Esophagus mucosa (tissue), 1 donor: ENCODE data around the gene CENPX. TPM values are rescaled to one million over a fixed set of nuclear protein-coding genes. Genes with fewer than 3 reads are reported as not detected.

Experiments used
- ATAC-seq: fragments of 200-7000 bp; cut with Tn5 transposase; one replicate; pipeline ENCODE4 v1.9.1; 2020
- total RNA-seq: library from RNA; stranded (reverse); gene quantifications from one replicate; pipeline ENCODE4 v1.2.4, GENCODE V29; 2023
- donor health status: DM: yes; HTN: yes; CAD: no.

Gene CENPX
- 71.8 TPM for total RNA-seq

- ATAC-seq, result no peak
Observed at GRCh38 chr17:82022310-82022980, at the start of gene CENPX. Gene CENPX (minus strand): TSS chr17:82022878. CDS start chr17:82022861, 17 bp downstream.

DNA sequence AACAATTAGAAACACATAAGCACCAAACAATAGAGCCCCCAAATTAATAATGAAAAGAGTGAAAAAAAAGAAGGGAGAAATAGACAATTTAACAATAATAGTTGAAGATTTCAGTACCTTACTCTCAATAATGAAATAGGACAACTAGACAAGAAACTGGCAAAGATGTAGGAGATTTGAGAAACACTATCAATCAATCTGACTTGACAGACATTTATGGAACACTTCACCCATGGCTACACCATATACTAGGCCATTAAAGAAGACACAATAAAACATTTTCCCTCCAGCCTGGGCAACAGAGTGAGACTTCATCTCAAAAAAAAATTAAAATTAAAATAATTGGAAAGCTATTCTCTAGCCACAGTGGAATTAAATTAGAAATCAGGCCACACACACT is 47.9 kb upstream of the CENPX start:
- ATAC-seq, result no peak

GRCh38 chr17:82065638-82066303 is 43.1 kb upstream of the CENPX start, which contains the start of gene DUS1L:
Gene DUS1L (minus strand): TSS chr17:82065804. CDS start chr17:82065059, 745 bp downstream.
- peak; percentile 64 for ATAC-seq

GRCh38 chr17:82065193-82065637 is 42.5 kb upstream of the CENPX start:
- ATAC-seq, result peak; percentile 12

- ATAC-seq, result peak; percentile 69
Observed at GRCh38 chr17:82064433-82065192, 41.9 kb upstream of the CENPX start.

DNA sequence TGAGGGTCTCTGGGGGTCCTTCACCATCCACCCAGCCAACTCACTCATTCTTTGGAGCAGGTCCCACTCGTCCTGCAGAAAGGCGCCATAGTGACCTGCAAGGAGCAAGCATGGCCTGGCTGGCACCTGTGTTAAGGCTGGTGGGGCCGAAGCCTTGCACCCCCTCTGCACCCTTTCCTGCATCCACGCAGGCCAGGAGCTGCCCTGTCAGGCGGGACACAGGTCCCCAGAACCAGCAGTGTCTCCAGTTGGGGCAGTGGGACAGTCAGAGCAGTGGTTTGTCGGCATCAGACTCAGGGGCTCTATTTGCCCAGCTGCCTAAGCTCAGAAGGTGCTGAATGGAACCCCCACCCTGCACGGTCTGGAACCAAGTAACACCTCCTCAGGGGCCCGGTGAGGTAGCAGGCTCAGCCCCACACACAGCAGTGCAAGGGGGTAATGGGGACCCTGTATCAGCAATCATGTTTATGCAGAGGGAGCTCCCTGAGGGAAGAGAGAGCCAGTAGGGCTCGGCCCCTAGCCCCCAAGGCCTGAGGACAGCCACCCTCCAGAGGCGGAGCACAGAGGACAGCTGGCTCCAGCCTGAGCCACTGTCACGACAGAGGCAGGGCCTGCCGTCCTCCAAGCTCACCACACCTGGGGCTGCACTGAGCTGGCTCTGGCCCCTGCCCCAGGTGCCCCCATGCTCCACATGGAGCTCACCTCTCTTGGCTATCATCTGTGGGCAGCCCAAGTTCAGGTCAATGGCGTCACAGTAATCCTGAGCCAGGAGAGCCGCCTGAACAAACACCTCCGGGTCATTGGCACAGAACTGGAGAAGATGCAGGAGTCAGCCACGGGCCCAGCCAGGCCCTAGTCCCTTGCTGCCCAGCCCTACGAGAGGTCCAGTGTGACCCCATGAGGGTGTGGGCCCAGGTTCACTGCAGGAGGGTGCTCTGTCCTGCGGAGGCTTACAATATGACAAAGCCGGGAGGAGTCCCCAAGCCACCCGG is 41.0 kb upstream of the CENPX start:
- ATAC-seq, result peak; percentile 2

- ATAC-seq, result no peak
Observed at GRCh38 chr17:82062984-82063368, 40.3 kb upstream of the CENPX start.

DNA sequence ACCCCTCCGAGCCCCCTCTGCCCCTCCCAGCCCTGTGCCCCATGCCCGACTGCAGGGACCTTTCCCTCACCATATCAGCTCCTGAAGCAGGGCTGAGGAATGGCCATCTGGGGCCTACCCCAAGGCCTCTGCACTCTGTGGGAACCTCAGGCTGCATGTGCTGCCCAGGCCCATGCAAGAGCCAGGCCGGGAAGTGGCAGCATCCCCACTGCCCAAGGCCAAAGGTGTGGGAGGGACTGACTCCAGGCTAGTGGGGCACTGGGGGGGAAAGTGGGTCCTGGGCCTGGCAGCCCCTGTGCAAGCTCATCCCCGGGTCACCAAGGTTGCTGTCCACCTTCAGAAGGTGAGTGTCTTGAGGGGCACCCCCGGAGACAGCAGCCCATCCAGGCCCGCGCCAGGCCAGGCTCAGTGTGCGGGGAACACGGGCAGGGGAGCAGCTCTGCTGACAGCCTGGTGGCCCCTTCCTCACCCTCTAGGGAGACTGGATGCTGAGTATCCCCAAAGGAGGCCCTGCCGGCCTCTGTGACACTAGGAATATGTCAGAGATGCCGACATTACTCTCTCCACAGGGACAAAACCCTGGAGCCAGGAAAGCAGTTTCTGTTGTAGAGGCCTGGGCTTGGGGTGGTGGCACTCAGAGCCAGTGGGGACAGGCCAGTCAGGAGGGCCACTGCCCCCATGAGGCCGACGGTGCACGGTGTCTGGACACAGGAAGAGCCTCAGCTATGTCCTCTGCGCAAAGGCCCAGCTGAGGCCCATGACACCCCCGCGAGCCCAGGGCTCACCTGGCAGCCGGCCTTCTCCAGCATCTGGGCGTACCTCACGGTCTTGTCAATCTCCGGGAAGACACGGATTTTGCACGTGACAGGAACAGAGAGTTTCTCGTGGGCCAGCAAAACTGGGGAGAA is 39.7 kb upstream of the CENPX start:
- ATAC-seq, result no peak

- no peak for ATAC-seq
Observed at GRCh38 chr17:82061047-82061925, 38.6 kb upstream of the CENPX start.

DNA sequence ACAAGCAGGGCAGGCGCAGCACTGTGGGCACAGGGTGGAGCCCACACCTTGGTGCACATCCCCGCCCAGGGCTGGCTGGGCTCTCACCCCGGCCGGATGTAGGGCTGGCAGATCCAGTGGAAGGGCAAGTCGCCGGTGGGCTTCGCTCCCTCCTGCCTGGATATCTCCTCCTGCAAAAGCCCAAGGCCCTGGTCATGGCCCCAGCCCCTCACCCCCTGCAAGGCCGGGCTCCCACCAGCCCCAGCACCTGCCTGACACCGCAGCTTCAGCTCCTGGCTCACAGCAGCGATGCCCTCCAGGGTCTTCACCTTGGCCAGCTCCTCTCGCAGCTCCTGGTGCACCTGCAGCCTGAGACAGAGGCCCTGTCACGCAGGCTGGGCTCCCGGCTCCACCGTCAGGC is 37.9 kb upstream of the CENPX start:
- no peak for ATAC-seq

DNA sequence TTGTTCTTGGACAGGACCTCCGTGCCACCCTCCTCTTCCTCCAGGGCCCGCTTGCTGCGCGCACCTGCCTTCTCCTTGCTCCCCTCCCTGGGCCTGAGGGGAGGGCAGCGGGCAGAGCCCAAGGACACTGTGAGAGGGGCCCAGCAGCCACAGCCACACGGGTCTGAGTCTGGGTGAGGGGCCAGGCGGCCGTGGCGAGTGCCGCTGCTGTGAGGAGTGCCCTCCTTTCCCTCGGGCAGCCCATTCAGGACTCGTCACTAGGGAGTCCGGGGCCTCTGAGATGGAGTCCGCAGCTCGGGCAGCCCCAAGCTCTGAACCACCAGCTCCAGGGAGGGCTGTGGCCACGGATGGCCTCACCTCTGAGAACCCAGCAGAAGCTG is 37.3 kb upstream of the CENPX start:
- no peak for ATAC-seq

DNA sequence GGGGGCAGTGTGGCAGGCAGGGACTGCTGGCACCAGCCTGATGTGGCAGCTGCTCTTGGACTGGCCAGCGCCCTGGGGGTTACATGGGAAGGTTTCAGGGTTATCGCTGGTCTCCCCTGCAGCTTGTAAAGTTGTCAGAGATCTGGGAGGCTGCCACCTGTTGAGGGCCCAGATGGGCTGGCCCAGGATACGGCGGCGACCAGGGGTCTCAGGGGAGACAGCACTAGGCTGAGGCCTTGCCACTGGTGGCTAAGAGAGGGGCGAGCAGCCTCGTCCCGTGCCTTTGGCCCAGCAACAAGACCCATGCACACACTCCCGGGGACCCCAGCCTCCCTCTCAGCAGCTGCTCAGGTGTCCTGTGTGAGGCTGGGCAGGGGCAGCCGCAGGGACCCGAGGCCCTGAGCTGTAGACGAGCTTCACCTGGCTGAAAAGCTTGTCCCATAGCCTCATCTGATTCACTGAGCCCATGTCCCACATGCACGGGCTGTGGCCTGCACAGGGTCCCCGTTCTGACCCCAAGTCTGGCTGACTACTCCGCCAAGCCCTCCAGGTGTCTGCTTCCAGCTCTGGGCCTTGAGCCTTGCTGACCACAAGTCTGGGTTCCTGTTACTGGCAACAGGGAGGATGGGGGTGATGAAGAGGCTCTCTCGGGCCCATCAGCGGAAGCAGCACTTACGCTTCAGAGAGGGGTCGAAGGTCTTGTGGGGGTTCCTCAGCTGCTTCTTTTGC is 36.8 kb upstream of the CENPX start:
- ATAC-seq, result no peak

DNA sequence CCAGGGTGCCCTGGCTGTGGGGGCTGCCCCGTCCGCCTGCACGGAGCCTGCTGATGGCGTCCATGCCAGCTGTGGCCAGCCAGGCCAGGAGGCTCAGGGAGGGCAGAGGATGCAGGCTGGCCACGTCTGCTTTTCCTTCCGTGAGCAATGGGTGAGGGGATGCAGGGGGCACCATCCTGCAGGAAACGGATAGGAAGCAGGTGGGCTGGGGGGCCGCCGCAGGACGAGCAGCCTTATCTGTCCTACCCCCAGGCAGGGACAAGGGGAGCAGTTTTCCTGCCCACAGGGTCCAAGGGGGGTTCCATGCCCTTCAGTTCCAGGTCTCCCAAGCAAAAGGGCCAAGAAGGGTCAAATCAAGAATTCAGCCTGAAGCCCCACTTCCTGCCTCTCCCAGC is 36.2 kb upstream of the CENPX start:
- ATAC-seq, result no peak

GRCh38 chr17:82058230-82058854 is 35.7 kb upstream of the CENPX start:
- no peak for ATAC-seq

DNA sequence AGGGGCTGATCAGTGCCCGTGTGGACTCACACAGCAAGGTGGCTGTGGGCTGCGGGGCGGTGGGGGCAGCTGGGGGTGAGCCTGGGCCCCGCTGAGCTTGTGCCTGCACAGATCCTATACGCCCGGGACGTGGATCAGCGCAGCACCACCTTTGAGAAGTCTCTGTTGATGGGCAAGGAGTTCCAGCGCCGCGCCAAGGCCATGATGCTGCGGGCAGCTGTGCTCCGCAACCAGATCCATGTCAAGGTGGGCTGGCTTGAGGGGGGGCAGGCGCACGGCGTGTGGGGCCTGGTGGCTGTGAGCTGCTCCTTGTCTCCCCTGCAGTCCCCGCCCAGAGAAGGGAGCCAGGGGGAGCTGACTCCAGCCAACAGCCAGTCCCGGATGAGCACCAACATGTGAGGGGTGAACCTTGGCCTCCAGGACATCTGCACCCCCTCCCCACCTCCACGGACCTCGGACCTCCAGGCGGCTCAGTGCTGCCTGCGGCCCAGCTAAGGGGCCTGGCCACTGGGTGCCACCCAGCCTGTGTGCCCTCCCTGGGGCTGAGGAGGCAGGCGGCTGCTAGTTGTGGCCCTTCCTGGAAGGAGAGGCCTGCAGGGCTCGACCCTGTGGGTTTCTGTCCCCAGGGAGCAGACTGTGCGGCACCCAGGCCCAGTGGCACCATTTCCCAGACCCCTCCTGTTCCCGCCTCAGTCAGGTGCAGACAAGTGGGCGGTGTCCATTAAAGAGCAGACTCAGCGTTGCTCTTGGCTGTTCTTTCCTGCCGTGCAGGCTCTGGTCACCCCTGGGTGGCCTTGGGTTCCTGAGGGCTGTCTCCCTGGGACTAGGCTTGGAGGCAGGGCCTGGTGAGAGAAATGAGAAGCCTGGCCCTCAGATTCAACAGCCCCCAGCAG is 34.3 kb upstream of the CENPX start:
- ATAC-seq, result no peak

GRCh38 chr17:82055965-82056728 is 33.5 kb upstream of the CENPX start:
- no peak for ATAC-seq
